Cortex of kidney (tissue), 1 donor: ENCODE data around the gene UGT1A8.

Experiments used
- DNase-seq: peaks from one replicate; lab custom pipeline; 2025; lab: John Stamatoyannopoulos, UW

The UGT1A8 gene

GRCh38 chr2:233819884-233820773 lies 202.7 kb downstream of the UGT1A8 start:
- no peak for DNase-seq

- no peak for DNase-seq
These were observed 203.3 kb downstream of the UGT1A8 start for GRCh38 chr2:233820774-233821105.

DNA sequence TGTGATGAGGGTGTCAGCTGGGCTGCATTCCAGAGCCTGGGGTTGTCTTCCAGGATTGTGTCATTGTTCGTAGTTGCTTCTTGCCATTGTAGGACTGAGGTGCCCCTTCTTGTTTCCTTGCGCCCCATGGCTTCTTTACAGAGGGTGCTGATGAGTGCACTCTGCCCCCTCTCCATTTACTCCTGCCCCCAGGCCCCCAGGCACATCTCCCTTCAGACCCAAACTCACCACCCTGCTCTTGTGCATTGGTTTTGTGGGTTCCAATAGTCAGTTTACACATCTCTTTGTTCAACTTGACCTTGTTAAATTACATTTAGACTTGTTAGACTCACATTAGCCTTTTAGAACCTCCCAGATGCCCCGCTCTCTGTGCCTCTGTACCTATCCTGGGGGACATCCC lies 203.8 kb downstream of the UGT1A8 start:
- no peak for DNase-seq

GRCh38 chr2:233821709-233822100 lies 204.3 kb downstream of the UGT1A8 start:
- no peak for DNase-seq

- no peak for DNase-seq
These were observed 204.8 kb downstream of the UGT1A8 start for GRCh38 chr2:233822101-233822771.
